ENCODE measurements around the gene DPP8. TPM values are rescaled to one million over a fixed set of nuclear protein-coding genes. Genes with fewer than 3 reads are reported as not detected.

Gene DPP8
- polyA plus RNA-seq, 6 donors from 2014 or later = 40.6 to 98.5 (median 48.3) TPM

DNA sequence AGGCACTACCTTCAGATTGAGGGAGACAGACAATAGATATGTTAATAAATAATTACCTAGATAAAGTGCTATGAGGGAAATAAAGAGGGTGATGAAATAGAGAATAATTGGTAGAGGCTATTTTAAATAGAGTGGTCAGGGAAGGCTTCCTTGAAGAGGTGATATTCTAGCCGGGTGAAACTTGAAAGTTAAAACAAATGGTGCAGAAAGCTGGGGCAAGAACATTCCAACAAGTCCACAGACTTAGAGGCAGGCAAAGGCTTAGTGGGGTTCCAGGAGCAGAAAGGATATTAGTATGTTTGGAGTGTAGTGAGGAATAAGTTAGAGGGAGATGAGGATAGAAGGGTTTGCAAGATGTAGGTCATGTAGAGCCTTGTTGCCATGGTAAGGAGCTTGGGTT, 22.8 kb upstream of the DPP8 start:
- no peak overlapping the region for H3K4me3 Mint-ChIP-seq
- peak overlapping the region in 1 of 6 donors; percentile 13 for H3K27ac Mint-ChIP-seq
- H3K27me3 Mint-ChIP-seq = no peaks in the 10 kb centered on the region
- H3K4me1 Mint-ChIP-seq = peaks cover 0 to 7% (median 0%) of the 10 kb centered on the region in 3 donors
- no peaks in the 10 kb centered on the region for H3K9me3 Mint-ChIP-seq
- DNase-seq = no peak
- H3K36me3 Mint-ChIP-seq = no peaks in the 10 kb centered on the region
- no peak for ATAC-seq (ENCODE audit: low read depth in 2 of 2)

- DNase-seq = no peak
- Mint-ChIP-seq H3K4me1 (peaks cover 8 to 22% (median 13%) of the 10 kb centered on the region in 3 donors), H3K9me3 (no peaks in the 10 kb centered on the region), H3K27me3 (no peaks in the 10 kb centered on the region), H3K27ac (no peak overlapping the region), H3K4me3 (no peak overlapping the region), H3K36me3 (no peaks in the 10 kb centered on the region)
- no peak for ATAC-seq (ENCODE audit: low read depth in 2 of 2)
Measured at GRCh38 chr15:65535192-65535591, 17.7 kb upstream of the DPP8 start.

GRCh38 chr15:65533057-65533756, 15.7 kb upstream of the DPP8 start:
- H3K36me3 Mint-ChIP-seq = no peaks in the 10 kb centered on the region
- no peak overlapping the region for H3K27ac Mint-ChIP-seq
- H3K4me3 Mint-ChIP-seq = peak overlapping the region in 2 of 8 donors; percentile 37 to 50
- no peaks in the 10 kb centered on the region for H3K9me3 Mint-ChIP-seq
- ATAC-seq (ENCODE audit: low read depth in 2 of 2) = no peak
- peaks cover 15 to 29% (median 17%) of the 10 kb centered on the region in 3 donors for H3K4me1 Mint-ChIP-seq
- no peak for DNase-seq
- no peaks in the 10 kb centered on the region for H3K27me3 Mint-ChIP-seq

DNA sequence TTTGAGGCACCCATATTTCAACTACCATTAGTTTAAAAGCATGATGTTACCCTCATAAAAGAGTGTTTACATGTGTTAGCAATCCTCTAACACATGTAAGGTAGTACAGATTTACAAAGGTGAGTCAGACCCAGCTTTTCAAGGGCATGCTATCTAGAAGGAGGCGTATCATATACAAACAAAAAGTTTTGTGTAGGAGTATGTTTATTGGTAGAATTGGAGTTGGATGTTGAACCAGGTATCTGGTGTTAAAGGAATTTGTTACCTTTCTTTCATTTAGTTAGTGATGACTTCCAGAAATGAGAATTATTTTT, 15.2 kb upstream of the DPP8 start:
- no peak for ATAC-seq (ENCODE audit: low read depth in 2 of 2)

DNA sequence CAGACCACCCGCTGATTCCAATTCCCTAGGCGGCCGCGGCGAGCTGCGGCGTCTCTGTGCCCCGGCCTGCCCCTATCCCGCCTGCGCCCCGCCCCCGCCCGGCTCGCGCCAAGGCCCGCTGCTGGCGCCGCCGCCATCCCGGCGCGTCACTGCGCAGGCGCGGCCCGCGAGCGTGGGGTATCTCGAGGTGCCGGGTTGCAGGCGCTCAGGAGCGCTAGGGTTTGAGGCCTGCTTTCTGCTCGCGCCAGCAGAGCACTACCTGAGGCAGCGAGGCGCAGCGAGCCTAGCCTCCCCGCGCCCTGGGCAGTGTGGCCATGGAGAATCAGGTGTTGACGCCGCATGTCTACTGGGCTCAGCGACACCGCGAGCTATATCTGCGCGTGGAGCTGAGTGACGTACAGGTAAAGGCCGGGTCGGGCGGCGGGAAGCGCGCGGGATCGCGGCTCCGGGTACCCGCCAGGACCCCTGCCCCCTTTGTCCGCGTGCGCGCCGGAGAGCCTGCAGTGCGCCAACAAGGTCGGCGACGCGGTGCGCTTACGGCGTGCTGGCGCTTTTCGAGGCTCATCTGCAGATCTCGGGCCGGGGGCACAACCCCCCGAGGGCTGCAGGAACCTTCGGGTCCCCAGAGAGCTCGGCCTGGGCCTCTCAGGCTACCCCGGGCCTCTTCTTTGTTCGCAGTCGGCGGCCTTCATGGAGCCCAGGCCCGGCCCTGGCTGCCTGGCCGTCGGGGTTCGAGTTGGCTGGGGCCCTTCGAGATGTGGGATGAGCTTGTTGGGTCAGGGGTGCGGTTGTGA, 13.0 kb upstream of the DPP8 start, which contains the start of gene HACD3:
Gene HACD3, plus strand, starts transcription at position 146 of the 794 bp plus-strand sequence. Its CDS starts 169 bp downstream, at position 315.
- peak; percentile 88 for DNase-seq
- peak within 1 kb of the TSS; percentile 18 to 91 (median 80) for H3K27ac Mint-ChIP-seq
- H3K36me3 Mint-ChIP-seq = no peaks in the 10 kb centered on the region
- peaks cover 15 to 29% (median 17%) of the 10 kb centered on the region in 3 donors for H3K4me1 Mint-ChIP-seq
- H3K9me3 Mint-ChIP-seq = no peaks in the 10 kb centered on the region
- peak; percentile 95 for ATAC-seq (ENCODE audit: low read depth in 2 of 2)
- peak within 1 kb of the TSS; percentile 81 to 93 (median 87) for H3K4me3 Mint-ChIP-seq
- no peaks in the 10 kb centered on the region for H3K27me3 Mint-ChIP-seq

More for the DNA sequence above, 15.2 kb upstream of the DPP8 start:
- no peaks in the 10 kb centered on the region for H3K9me3 Mint-ChIP-seq
- DNase-seq = no peak
- H3K4me1 Mint-ChIP-seq = peaks cover 15 to 29% (median 17%) of the 10 kb centered on the region in 3 donors
- peak overlapping the region in 2 of 8 donors; percentile 50 to 56 for H3K4me3 Mint-ChIP-seq
- no peaks in the 10 kb centered on the region for H3K27me3 Mint-ChIP-seq
- H3K36me3 Mint-ChIP-seq = no peaks in the 10 kb centered on the region
- no peak overlapping the region for H3K27ac Mint-ChIP-seq

GRCh38 chr15:65529762-65530317, 12.4 kb upstream of the DPP8 start:
- Mint-ChIP-seq H3K27me3 (no peaks in the 10 kb centered on the region), H3K9me3 (no peaks in the 10 kb centered on the region), H3K36me3 (no peaks in the 10 kb centered on the region), H3K4me1 (peaks cover 15 to 29% (median 17%) of the 10 kb centered on the region in 3 donors), H3K27ac (peak overlapping the region; percentile 18 to 86 (median 78)), H3K4me3 (peak overlapping the region; percentile 81 to 93 (median 86))
- peak in 1 of 2 donors; percentile 8 for ATAC-seq (ENCODE audit: low read depth in 2 of 2)
- DNase-seq = no peak

GRCh38 chr15:65528461-65529060, 11.1 kb upstream of the DPP8 start:
- ATAC-seq (ENCODE audit: low read depth in 2 of 2) = no peak
- H3K27ac Mint-ChIP-seq = peak overlapping the region in 1 of 6 donors; percentile 90
- peaks cover 9 to 25% (median 15%) of the 10 kb centered on the region in 3 donors for H3K4me1 Mint-ChIP-seq
- no peak overlapping the region for H3K4me3 Mint-ChIP-seq
- no peaks in the 10 kb centered on the region for H3K9me3 Mint-ChIP-seq
- no peaks in the 10 kb centered on the region for H3K36me3 Mint-ChIP-seq
- no peak for DNase-seq
- no peaks in the 10 kb centered on the region for H3K27me3 Mint-ChIP-seq

GRCh38 chr15:65525622-65526021, 8.1 kb upstream of the DPP8 start:
- ATAC-seq (ENCODE audit: low read depth in 2 of 2) (no peak), DNase-seq (no peak)
- no peaks in the 10 kb centered on the region for H3K9me3 Mint-ChIP-seq
- no peak overlapping the region for H3K4me3 Mint-ChIP-seq
- no peak overlapping the region for H3K27ac Mint-ChIP-seq
- no peaks in the 10 kb centered on the region for H3K36me3 Mint-ChIP-seq
- peaks cover 4 to 7% (median 7%) of the 10 kb centered on the region in 3 donors for H3K4me1 Mint-ChIP-seq
- H3K27me3 Mint-ChIP-seq = no peaks in the 10 kb centered on the region

DNA sequence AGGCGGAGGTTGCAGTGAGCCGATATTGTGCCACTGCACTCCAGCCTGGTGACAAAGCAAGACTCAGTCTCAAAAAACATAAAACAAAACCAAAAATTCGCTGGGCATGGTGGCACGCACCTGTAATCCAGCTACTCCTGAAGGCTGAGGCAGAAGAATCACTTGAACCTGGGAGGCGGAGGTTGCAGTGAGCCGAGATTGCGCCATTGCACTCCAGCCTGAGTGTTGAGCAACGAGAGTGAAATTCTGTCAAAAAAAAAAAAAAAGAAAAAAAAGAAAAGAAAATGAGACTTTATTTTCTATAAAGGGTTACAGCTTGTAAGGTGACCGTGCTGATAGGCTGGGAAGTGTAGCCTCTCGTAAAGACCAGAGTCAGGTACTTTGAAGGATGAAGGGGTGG, 6.7 kb upstream of the DPP8 start:
- Mint-ChIP-seq H3K36me3 (no peaks in the 10 kb centered on the region), H3K4me1 (no peaks in the 10 kb centered on the region), H3K4me3 (no peak overlapping the region), H3K9me3 (no peaks in the 10 kb centered on the region), H3K27me3 (no peaks in the 10 kb centered on the region), H3K27ac (no peak overlapping the region)
- ATAC-seq (ENCODE audit: low read depth in 2 of 2) (no peak), DNase-seq (no peak)

DNA sequence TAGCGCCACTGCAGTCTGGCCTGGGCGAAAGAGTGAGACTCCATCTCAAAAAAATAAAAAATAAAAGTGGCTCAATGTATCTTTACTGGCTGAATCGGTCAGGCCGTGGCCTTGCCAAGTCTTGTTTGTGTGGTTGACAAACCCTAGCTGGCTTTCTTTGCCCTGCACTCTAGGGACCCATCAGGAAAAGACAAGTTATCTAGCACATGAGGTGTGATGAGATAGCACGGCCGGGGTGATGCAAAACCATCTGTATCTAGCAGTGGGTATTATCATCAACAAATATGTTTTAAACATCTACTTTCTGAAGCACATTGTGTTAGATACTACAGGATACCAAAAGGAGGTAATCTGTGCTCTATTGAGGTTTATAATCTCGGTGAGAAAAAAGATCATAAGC, 3.9 kb upstream of the DPP8 start:
- peaks cover 9 to 12% (median 11%) of the 10 kb centered on the region in 3 donors for H3K4me1 Mint-ChIP-seq
- DNase-seq (no peak), ATAC-seq (ENCODE audit: low read depth in 2 of 2) (no peak)
- H3K36me3 Mint-ChIP-seq = no peaks in the 10 kb centered on the region
- H3K9me3 Mint-ChIP-seq = peaks cover 0 to 2% (median 0%) of the 10 kb centered on the region in 7 donors
- H3K27me3 Mint-ChIP-seq = no peaks in the 10 kb centered on the region
- peak overlapping the region in 1 of 8 donors; percentile 67 for H3K4me3 Mint-ChIP-seq
- no peak overlapping the region for H3K27ac Mint-ChIP-seq

DNA sequence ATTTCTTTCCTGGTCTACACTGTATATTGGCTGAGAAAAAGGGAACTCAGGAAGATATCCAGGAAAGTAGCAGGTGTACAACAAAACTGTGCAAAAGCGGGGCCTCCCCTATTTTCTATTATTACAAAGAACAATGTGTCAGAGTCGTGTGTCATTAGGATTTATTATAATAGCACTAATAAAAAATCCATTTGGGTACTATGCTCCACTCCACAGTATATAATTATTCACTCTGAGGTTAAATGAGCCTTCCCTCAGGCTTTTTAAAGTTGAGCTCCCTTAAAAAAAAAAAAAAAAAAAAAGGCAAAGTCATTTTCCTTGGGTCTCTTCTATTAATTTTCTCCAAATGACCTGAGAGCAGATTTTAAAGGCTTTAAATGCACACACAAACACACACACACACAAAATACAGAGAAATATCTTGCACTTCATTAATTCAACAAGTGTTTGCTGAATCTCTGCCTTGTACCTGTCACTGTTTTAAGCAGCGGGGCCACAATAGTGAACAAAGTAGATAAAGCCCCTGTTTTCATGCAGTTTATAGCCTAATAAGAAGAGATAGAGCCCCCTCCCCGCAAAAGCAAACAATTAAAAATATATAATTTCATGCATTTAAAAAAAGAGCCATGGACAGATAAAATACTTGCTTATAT, 1.3 kb upstream of the DPP8 start:
- H3K4me1 Mint-ChIP-seq = peaks cover 13 to 32% (median 21%) of the 10 kb centered on the region in 3 donors
- no peaks in the 10 kb centered on the region for H3K27me3 Mint-ChIP-seq
- ATAC-seq (ENCODE audit: low read depth in 2 of 2) = no peak
- no peaks in the 10 kb centered on the region for H3K36me3 Mint-ChIP-seq
- peaks cover 0 to 2% (median 0%) of the 10 kb centered on the region in 7 donors for H3K9me3 Mint-ChIP-seq
- H3K27ac Mint-ChIP-seq = no peak overlapping the region
- peak overlapping the region in 2 of 8 donors; percentile 35 to 43 for H3K4me3 Mint-ChIP-seq
- no peak for DNase-seq

DNA sequence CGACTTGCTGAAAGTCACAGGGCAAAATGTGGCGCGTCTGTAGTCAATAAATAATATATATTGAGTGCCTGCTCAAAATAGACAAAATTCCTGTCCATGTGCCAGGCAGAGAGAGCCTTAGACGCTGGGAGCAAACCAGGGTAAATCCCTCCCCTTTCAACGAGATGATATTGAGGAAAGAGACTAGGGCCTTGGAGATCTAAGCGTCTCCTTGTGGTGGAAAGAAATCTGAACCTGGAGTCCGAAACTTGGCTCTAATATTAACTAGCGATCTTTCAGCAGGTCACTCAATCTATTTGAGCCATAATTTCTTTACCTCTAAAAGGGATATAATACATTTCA, 348 bp upstream of the DPP8 start:
- Mint-ChIP-seq H3K27me3 (no peaks in the 10 kb centered on the region), H3K36me3 (no peaks in the 10 kb centered on the region), H3K27ac (peak overlapping the region; percentile 7 to 94 (median 58)), H3K9me3 (peaks cover 0 to 2% (median 0%) of the 10 kb centered on the region in 7 donors), H3K4me1 (peaks cover 15 to 41% (median 21%) of the 10 kb centered on the region in 3 donors), H3K4me3 (peak overlapping the region; percentile 84 to 97 (median 94))
- DNase-seq (no peak), ATAC-seq (ENCODE audit: low read depth in 2 of 2) (no peak)

Data from naive B cell (primary cell).